ENCODE results near the gene GTPBP2.
"Not testable (repeated sequence)": the region's sequence is repeated elsewhere in the genome, so short reads cannot be mapped to it uniquely, and the experiment has no call there.

GTPBP2 gene

DNA sequence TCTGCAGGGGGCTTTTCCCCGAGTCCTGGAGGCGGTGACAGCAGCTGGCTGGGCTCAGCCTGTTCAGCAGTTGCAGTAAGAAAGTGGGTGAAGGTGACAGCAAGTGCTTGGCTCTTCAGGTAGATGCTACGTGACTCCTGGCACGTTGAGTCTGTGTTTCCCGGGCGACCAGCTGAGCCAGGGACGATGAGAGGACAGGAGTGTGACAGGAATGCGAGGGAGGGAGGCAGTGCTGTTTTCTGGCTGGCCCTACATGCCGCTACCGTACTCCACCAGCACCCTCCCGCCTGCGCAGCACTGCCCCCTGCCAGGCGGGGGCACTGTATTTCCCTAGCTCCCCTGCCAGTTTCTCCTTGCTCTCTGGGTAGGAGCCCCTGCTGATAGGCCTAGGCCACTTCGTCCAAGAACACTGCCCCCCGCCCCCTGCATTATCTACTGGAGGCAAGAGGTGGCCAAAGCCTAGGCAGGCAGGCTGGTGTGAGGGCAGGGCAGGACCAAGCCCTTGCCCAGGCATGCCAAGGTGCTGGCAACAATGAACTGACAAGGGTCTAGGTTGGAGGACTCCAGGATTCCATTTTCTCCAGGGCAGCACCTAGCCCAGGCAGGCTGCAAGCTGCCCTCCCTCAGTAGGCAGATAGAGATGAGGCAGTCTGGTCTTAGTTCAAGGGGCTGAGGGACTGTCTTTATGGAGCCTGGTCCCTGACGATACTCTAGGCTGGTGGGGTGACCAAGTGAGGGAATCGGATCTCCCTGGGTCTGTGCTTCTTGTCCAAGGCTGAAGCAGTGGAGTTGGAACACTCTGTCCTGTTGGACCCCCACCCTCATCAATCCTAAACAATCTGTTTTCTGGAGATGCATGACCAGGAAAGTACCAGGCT lies 39.3 kb upstream of the GTPBP2 start:
- no peak overlapping the region for H3K4me3 ChIP-seq (ENCODE audit: low read depth, low read length)
- TF ChIP-seq, protein P1, sequence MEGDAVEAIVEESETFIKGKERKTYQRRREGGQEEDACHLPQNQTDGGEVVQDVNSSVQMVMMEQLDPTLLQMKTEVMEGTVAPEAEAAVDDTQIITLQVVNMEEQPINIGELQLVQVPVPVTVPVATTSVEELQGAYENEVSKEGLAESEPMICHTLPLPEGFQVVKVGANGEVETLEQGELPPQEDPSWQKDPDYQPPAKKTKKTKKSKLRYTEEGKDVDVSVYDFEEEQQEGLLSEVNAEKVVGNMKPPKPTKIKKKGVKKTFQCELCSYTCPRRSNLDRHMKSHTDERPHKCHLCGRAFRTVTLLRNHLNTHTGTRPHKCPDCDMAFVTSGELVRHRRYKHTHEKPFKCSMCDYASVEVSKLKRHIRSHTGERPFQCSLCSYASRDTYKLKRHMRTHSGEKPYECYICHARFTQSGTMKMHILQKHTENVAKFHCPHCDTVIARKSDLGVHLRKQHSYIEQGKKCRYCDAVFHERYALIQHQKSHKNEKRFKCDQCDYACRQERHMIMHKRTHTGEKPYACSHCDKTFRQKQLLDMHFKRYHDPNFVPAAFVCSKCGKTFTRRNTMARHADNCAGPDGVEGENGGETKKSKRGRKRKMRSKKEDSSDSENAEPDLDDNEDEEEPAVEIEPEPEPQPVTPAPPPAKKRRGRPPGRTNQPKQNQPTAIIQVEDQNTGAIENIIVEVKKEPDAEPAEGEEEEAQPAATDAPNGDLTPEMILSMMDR (IDR thresholded peaks at IDR 0.05; ENCODE audit: borderline replicate concordance, insufficient read depth, low read depth, low read length), result peak; percentile 84

DNA sequence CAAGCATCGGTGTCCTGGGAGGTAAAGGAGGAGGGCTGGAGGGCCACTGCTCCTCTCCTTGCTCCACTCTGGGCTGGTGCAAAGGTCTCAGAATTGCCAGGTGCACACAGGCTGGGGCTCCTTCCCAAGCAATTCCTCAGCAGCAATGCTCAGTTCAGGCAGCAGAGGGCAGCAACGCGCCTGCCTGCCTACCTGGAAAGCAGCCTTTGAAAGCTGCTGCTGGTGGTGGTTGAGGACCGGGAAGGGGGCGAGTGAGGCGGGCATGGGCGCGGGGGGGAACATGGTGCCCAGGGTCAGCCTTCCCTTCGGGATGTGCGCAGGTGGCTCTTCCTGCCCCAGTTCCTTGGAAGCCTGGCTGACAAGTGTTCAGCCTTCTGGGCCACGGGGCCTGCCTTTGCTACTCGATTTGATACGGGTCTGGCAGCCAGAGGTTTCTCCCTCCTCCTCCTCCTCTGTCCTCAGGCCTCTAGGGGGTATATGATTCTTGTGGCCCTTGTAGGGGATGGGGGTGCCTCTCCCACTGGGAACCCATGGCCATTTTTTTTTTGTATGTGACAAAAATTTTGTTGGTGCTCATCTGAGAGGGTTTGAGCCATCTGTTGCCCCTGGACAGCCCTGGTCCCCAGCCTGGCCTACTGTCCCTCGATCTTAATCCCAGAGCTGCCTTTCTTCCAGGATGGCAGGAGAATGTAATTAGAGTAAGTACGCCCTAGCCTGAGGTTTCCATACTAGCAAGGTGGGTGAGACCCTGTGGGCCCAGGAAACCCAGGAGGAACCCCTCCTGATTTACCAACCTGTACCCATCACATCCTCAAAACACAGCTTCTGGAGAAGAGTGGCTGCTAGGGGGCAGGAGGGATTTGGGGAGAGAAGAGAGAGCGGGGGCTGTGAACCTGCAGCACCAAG lies 38.4 kb upstream of the GTPBP2 start:
- H3K4me3 ChIP-seq (ENCODE audit: low read depth, low read length), result no peak overlapping the region
- TF ChIP-seq, protein P1 (IDR thresholded peaks at IDR 0.05; ENCODE audit: borderline replicate concordance, insufficient read depth, low read depth, low read length), result peak; percentile 96

DNA sequence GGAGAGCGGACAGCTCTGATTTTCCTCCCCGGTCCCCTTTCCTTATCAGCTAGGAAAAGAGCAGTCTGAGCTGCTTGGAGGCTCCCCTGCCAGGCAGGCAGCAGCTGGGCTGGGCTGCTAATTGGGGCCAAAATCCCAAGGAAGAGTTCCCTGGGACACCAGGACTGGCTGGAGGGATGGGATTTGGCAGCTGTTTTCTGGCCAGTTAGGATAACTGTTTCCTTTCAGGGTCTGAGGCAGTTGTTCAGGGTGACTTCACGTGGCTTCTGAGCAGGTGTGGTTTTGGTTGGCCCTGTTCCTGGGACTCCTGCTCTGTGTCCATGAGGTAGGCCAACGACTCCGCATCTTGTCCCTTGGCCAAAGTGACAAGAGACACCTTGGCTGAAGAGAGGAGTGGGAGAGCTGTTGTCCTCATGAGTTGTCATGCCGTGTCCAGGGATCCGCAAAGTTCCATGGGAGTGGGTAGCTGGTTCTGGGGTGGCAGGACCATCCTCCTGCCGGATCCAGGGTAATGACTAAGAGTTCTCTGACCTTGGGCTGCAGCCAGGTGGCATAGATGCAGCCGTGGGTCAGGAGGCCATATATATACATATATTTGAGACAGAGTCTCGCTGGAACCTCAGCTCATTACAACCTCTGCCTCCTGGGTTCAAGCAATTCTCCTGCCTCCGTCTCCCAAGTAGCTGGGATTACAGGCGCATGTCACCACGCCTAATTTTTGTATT lies 37.3 kb upstream of the GTPBP2 start:
- TF ChIP-seq, protein P1 (IDR thresholded peaks at IDR 0.05; ENCODE audit: borderline replicate concordance, insufficient read depth, low read depth, low read length), result no peak
- no peak overlapping the region for H3K4me3 ChIP-seq (ENCODE audit: low read depth, low read length)

DNA sequence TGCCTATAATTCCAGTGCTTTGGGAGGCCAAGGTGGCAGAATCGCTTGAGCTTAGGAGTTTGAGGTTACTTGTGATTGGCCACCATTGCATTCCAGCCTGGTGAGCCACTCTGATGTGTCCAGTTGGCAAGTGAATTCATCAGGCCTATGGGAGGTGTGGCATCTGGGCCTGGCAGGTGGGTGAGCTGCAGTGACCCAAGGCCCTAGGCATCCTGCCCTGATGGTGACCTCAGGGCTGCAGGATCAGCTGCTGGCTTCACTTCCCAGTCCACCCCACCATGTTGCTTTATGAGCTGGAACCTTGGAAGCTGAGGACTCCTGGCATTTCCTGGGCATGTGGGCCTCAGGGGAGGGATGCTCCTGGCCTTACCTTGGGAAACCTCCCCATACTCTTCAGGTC lies 36.3 kb upstream of the GTPBP2 start:
- H3K4me3 ChIP-seq (ENCODE audit: low read depth, low read length), result no peak overlapping the region
- TF ChIP-seq, protein P1 (IDR thresholded peaks at IDR 0.05; ENCODE audit: borderline replicate concordance, insufficient read depth, low read depth, low read length), result no peak

DNA sequence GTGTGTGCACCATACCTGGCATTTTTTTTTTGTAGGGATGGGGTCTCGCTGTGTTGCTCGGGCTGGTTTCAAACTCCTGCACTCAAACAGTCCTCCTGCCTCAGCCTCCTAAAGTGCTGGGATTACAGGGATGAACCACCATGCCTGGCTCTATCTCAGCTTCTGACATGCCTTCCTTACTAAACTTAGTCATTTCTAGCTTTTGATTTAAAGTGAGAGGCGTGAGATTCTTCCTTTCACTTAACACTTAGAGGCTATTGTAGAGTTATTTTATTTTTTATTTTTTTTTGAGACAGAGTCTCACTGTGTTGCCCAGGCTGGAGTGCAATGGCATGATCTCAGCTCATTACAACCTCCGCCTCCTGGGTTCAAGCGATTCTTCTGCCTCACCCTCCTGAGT lies 33.9 kb upstream of the GTPBP2 start:
- H3K4me3 ChIP-seq (ENCODE audit: low read depth, low read length), result not testable (repeated sequence)

DNA sequence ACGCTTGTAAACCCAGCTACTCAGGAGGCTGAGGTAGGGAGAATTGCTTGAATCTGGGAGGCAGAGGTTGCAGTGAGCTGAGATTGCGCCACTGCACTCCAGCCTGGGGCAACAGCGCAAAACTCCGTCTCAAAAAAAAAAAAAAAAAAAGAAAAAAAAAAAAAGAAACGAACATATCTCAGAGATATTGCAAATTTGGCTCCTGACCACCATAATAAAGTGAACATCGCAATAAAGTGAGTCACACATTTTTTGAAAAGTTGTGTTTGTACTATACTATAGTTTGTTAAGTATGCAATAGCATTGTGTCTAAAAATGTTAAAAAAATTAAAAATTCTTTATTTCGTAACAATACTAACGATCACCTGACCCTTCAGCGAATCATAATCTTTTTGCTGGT lies 29.1 kb upstream of the GTPBP2 start:
- H3K4me3 ChIP-seq (ENCODE audit: low read depth, low read length), result no peak overlapping the region
- TF ChIP-seq, protein P1 (IDR thresholded peaks at IDR 0.05; ENCODE audit: borderline replicate concordance, insufficient read depth, low read depth, low read length), result no peak

DNA sequence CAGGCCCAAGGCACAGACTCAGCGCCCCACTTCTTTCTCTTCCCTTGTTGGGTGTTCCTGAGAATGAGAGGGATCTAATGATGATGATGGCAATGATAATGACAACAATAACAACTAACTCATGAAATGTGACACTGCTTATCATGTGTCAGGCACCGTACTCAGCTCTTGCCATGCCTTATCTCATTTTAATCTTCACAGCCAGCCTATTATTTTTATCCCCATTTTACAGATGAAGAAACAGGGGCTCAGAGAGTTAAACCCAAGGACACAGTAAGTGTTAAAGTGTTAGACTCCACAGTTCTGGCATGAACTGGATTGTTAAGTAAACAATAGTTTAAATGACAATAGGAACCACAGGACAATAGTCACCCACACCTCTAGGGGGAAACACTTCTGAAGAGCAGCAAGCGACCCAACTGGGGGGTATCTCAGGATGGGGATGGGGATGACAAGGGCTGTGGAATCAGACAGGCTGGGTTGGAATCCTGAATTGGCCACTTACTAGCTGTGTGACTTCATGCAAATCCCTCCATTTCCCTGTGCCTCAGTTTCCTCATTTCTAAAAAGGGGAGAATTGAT lies 28.2 kb upstream of the GTPBP2 start:
- TF ChIP-seq, protein P1 (IDR thresholded peaks at IDR 0.05; ENCODE audit: borderline replicate concordance, insufficient read depth, low read depth, low read length), result no peak
- H3K4me3 ChIP-seq (ENCODE audit: low read depth, low read length), result no peak overlapping the region

DNA sequence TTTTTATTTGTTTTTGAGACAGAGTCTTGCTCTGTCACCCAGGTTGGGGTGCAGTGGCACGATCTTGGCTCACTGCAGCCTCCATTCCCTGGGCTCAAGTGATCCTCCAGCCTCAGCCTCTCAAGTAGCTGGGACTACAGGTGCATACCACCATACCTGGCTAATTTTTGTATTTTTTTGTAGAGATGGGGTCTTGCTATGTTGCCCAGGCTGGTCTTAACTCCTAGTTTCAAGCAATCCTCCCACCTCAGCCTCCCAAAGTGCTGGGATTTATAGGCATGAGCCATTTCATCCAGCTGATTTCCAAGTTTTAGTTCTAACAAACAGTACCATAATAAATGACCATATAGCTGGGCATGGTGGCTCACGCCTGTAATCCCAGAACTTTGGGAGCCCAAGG lies 23.8 kb upstream of the GTPBP2 start:
- not testable (repeated sequence) for H3K4me3 ChIP-seq (ENCODE audit: low read depth, low read length)
